HepG2 (cell line): ENCODE results near the gene CEBPB. TPM values are rescaled to one million over a fixed set of nuclear protein-coding genes. Genes with fewer than 3 reads are reported as not detected.

Experiments
- ATAC-seq: fragments of 200-7000 bp; cut with Tn5 transposase; 3 replicates; pipeline ENCODE4 v1.9.1; 2020; ENCODE audit warnings: mild to moderate bottlenecking, moderate library complexity
- BruUV-seq: library from RNA; stranded (reverse); fragments of 400-500 nt; replicated peaks from 2 replicates; lab custom pipeline; 2021; lab: Mats Ljungman, UMichigan
- CTCF ChIA-PET: fragments of 300-600 bp; formaldehyde crosslinking; extraction: SDS; loops from one replicate; lab custom pipeline; 2021; ENCODE audit warnings: low total read pairs, inconsistent platforms, low intra/inter-chr PET ratio; lab: Yijun Ruan, JAX
- POLR2A ChIA-PET: fragments of 350-600 bp; sonication (Branson Sonifier 250); formaldehyde crosslinking; loops from one replicate; lab custom pipeline; 2020; ENCODE audit warnings: antibody characterized with exemption, inconsistent platforms; lab: Yijun Ruan, JAX
- DNase-seq: peaks from one replicate; pipeline ENCODE4 v3.0.0-alpha.2; 2015; ENCODE audit warnings: low spot score
- FAIRE-seq: peaks from 3 replicates; lab custom pipeline; 2011; peaks lifted over from hg19 to GRCh38; lab: Jason Lieb, UNC
- H2AFZ ChIP-seq: one replicate; pipeline ENCODE4 v1.6.1; 2011; ENCODE audit warnings: low read length, inconsistent platforms
- H3K27ac ChIP-seq: fragments of 300-600 bp; 3 replicates; pipeline ENCODE4 v1.8.0; 2011; ENCODE audit warnings: mixed run types, mild to moderate bottlenecking, mixed read lengths, low read length, inconsistent platforms; ENCODE audit not compliant: insufficient read depth; ENCODE audit errors: extremely low read length
- H3K27me3 ChIP-seq, 2 experiments: fragments of 200-600 bp in 1 of 2; 2 replicates in 1 of 2; 3 replicates in 1 of 2; pipeline versions ENCODE4 v1.6.0 to v1.8.0; 2011; ENCODE audit warnings: low read length in 2 of 2, mild to moderate bottlenecking in 2 of 2, moderate library complexity in 2 of 2, inconsistent platforms in 1 of 2; ENCODE audit not compliant: insufficient read depth in 2 of 2, control insufficient read depth in 1 of 2
- H3K36me3 ChIP-seq, 2 experiments: fragments of 200-600 bp in 1 of 2; replicated peaks in 1 of 2; 2 replicates in 1 of 2; 3 replicates in 1 of 2; pipeline versions ENCODE4 v1.5.1 to v1.8.0; 2011; ENCODE audit warnings: low read length in 2 of 2, inconsistent platforms in 1 of 2; ENCODE audit not compliant: insufficient read depth in 2 of 2, control insufficient read depth in 1 of 2
- H3K4me1 ChIP-seq: 2 replicates; pipeline ENCODE4 v1.5.1; 2012; ENCODE audit warnings: low read length, inconsistent platforms; ENCODE audit not compliant: insufficient read depth
- H3K4me2 ChIP-seq: 2 replicates; pipeline ENCODE4 v1.6.0; 2011; ENCODE audit warnings: low read depth, low read length, inconsistent platforms
- H3K4me3 ChIP-seq, 3 experiments: fragments of 200-600 bp in 1 of 3; sonication (generic), shearing (Covaris generic) in 1 of 3; replicated peaks in 1 of 3; 2 replicates each; pipeline ENCODE4 v1.5.1; 2011 to 2016; ENCODE audit warnings: low read length in 3 of 3, inconsistent platforms in 2 of 3, low read depth in 2 of 3, mild to moderate bottlenecking in 2 of 3, control low read depth in 1 of 3, mixed read lengths in 1 of 3; ENCODE audit not compliant: insufficient read depth in 1 of 3
- H3K79me2 ChIP-seq: one replicate; pipeline ENCODE4 v1.6.1; 2011; ENCODE audit warnings: low read length, inconsistent platforms; ENCODE audit not compliant: insufficient read depth
- H3K9ac ChIP-seq: 2 replicates; pipeline ENCODE4 v1.6.0; 2011; ENCODE audit warnings: mild to moderate bottlenecking, low read depth, low read length, inconsistent platforms; ENCODE audit not compliant: insufficient read depth
- H3K9me3 ChIP-seq: 2 replicates; pipeline ENCODE4 v1.5.1; 2012; ENCODE audit warnings: mild to moderate bottlenecking, low read length
- H4K20me1 ChIP-seq: 2 replicates; pipeline ENCODE4 v1.6.0; 2011; ENCODE audit warnings: inconsistent platforms, mild to moderate bottlenecking, low read length, moderate library complexity; ENCODE audit not compliant: insufficient read depth
- CBX5 ChIP-seq: sonication (generic); formaldehyde crosslinking; IDR thresholded peaks from 2 replicates; pipeline ENCODE4 v1.4.0; 2020; ENCODE audit warnings: missing genetic modification reagents, borderline replicate concordance
- CEBPG ChIP-seq: IDR thresholded peaks from 2 replicates; pipeline ENCODE4 v1.6.1; 2016
- FOSL2 ChIP-seq: sonication (generic); formaldehyde crosslinking; IDR thresholded peaks from 2 replicates; pipeline ENCODE4 v1.4.0; 2020; ENCODE audit warnings: missing genetic modification reagents
- HNRNPK ChIP-seq: fragments of 200-400 bp; formaldehyde crosslinking; IDR thresholded peaks from 2 replicates; pipeline ENCODE4 v1.6.1; 2018; ENCODE audit warnings: low read length, low read depth, moderate library complexity, mild to moderate bottlenecking; ENCODE audit not compliant: poor library complexity, severe bottlenecking
- LCORL ChIP-seq, 2 experiments: fragments of 450-650 bp in 1 of 2; sonication (generic) in 1 of 2; formaldehyde crosslinking in 1 of 2; IDR thresholded peaks; 2 replicates each; pipeline versions ENCODE4 v1.5.0 to v1.6.1; 2017 to 2020; ENCODE audit warnings: antibody characterized with exemption in 1 of 2, missing genetic modification reagents in 1 of 2
- NFE2 ChIP-seq: sonication (generic); formaldehyde crosslinking; IDR thresholded peaks from 2 replicates; pipeline ENCODE4 v1.4.0; 2020; ENCODE audit warnings: missing genetic modification reagents
- RXRA ChIP-seq: sonication (generic); formaldehyde crosslinking; IDR thresholded peaks from 2 replicates; pipeline ENCODE4 v1.5.1; 2020; ENCODE audit warnings: missing genetic modification reagents
- SATB2 ChIP-seq: sonication (generic); formaldehyde crosslinking; IDR thresholded peaks from 2 replicates; pipeline ENCODE4 v1.5.0; 2020; ENCODE audit warnings: missing genetic modification reagents
- ZFY ChIP-seq: sonication (generic); formaldehyde crosslinking; IDR thresholded peaks from 2 replicates; pipeline ENCODE4 v1.4.0; 2020; ENCODE audit warnings: missing genetic modification reagents
- WGBS: methylation state at CpG from one replicate; pipeline ENCODE4 v1.1.6; 2017; ENCODE audit warnings: low lambda C conversion rate; 5-methylcytosine and 5-hydroxymethylcytosine counted together
- in situ Hi-C: cut with HindIII; loops from 2 replicates; pipeline ENCODE4 v1.10.0; 2017; ENCODE audit warnings: low pct_unique_long_range_greater_than_20kb; ENCODE audit not compliant: extremely low pct_ligation_motif_present
- intact Hi-C: fragments of 100-400 bp; cut with micrococcal nuclease; formaldehyde crosslinking; loops from one replicate; pipeline ENCODE4 v1.10.0; 2022; ENCODE audit not compliant: unreplicated experiment
- polyA plus RNA-seq, 8 experiments: library from polyadenylated mRNA; depleted of rRNA in 3 of 8; stranded (reverse) in 7 of 8; unstranded in 1 of 8; fragments of >200 nt; fragmentation: Illumina TruSeq in 4 of 8; extraction: Trizol in 4 of 8; gene quantifications; 2 replicates each; pipeline versions ENCODE4 v1.2.1 to v1.2.3, GENCODE V29; 2011 to 2016; ENCODE audit warnings: low read depth in 4 of 8, missing spikeins in 1 of 8, mixed read lengths in 1 of 8; ENCODE audit not compliant: insufficient read depth in 1 of 8
- total RNA-seq, 5 experiments: library from RNA; depleted of rRNA; stranded (reverse); fragments of >200 nt; fragmentation: Illumina TruSeq; extraction: Trizol; gene quantifications; 2 replicates each; pipeline ENCODE4 v1.2.3, GENCODE V29; 2016; ENCODE audit warnings: low read depth in 1 of 5
- TF ChIP-seq, protein P1 (sequence below): sonication (generic); formaldehyde crosslinking; IDR thresholded peaks from 2 replicates; pipeline ENCODE4 v1.4.0; 2020; ENCODE audit warnings: missing genetic modification reagents, borderline replicate concordance
- TF ChIP-seq, protein P2 (sequence below): sonication (generic); formaldehyde crosslinking; IDR thresholded peaks from 2 replicates; pipeline ENCODE4 v1.8.0; 2023; ENCODE audit warnings: mild to moderate bottlenecking, missing genetic modification reagents
- TF ChIP-seq, protein P3 (sequence below): sonication (generic); formaldehyde crosslinking; IDR thresholded peaks from 2 replicates; pipeline ENCODE4 v1.4.0; 2020; ENCODE audit warnings: missing genetic modification reagents
- TF ChIP-seq, protein P4 (sequence below): sonication (generic); formaldehyde crosslinking; IDR thresholded peaks from 2 replicates; pipeline ENCODE4 v1.4.0; 2020; ENCODE audit warnings: low read depth, missing genetic modification reagents

CEBPB gene
- total and polyA plus RNA-seq, 2 of the 13 experiments (the other 11 are each of a cell fraction or from before 2014, with no cell fraction given) = 18.5 to 28.2 TPM

DNA sequence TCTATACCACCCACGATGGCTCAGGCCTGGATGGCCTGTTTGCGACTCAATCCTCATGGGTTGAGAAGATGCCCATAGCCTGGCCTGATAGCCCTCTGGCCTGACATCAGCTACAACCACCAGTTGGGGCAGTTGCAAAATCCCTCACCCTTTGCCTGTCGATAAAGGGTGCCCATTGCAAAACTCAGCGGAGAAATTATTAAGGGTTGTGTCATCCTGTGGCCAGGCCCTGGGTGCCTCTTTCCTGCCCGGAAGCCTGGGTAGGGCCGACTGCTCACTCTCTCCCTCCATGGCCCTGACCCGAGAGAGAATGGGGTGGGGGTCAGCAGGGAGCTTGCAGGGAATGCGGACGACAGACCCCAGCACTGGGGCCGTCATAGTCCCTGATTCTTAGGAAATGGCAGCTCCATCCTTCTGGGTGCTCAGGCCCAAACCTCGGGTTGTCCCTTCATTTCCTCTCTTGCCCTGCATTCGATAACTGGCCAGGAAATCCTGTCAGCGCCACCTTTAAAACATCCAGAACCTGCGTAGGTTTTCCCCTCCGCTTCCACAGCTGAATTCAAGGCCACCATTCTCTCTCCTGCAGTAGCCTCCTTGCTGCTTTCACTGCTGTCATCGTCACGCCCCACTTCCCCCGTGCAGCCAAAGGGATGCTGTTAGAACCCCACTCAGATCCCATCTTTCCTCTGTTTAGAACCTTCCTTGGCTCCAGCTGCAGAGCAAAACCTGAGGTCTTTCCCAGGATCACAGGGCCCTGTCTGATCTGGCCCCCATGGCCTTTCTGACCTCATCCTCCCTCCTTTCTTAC lies 31.1 kb downstream of the CEBPB start:
- DNase-seq = no peak
- Histone ChIP-seq H3K36me3 (no peaks in the 10 kb centered on the region), H2AFZ (no peak overlapping the region), H3K4me1 (peaks cover 80% of the 10 kb centered on the region), H3K4me2 (peak overlapping the region; percentile 25), H3K27me3 (peaks cover 5 to 43% of the 10 kb centered on the region in 2 experiments; a peak in 4 of 5 replicates), H3K27ac (no peak overlapping the region), H3K9ac (no peak overlapping the region), H3K9me3 (no peaks in the 10 kb centered on the region), H3K4me3 (no peak overlapping the region; a peak in 1 of 6 replicates), H3K79me2 (no peaks in the 10 kb centered on the region), H4K20me1 (no peaks in the 10 kb centered on the region)
- CTCF ChIA-PET = no interaction called here
- no TSS peak for BruUV-seq
- POLR2A ChIA-PET = interaction anchor here (0.6 kb wide), 1 partner anchor 14 kb away, joined by 3 read pairs; no protein-coding TSS in a partner anchor
- no peak for FAIRE-seq
- in situ Hi-C loops (no loop called here), intact Hi-C loops (no loop called here)
- ATAC-seq = no peak
- WGBS = 24% methylated on average over 18 of the region's 18 CpGs
- TF ChIP-seq LCORL (IDR thresholded peaks at IDR 0.05) = no peak
- 0 out of 2 replicates have a peak, but pooled peaks have one; percentile 57 for TF ChIP-seq LCORL (CRISPR knock-in tag; IDR thresholded peaks at IDR 0.05)
- peak; percentile 62; the same call in 1 of the 2 replicates for TF ChIP-seq CBX5 (CRISPR knock-in tag)
- no peak for TF ChIP-seq HNRNPK
- TF ChIP-seq, protein P1, sequence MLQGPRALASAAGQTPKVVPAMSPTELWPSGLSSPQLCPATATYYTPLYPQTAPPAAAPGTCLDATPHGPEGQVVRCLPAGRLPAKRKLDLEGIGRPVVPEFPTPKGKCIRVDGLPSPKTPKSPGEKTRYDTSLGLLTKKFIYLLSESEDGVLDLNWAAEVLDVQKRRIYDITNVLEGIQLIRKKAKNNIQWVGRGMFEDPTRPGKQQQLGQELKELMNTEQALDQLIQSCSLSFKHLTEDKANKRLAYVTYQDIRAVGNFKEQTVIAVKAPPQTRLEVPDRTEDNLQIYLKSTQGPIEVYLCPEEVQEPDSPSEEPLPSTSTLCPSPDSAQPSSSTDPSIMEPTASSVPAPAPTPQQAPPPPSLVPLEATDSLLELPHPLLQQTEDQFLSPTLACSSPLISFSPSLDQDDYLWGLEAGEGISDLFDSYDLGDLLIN (CRISPR knock-in tag) = no peak
- TF ChIP-seq ZFY (CRISPR knock-in tag) = 0 out of 2 replicates have a peak, but pooled peaks have one; percentile 36
- TF ChIP-seq CEBPG (CRISPR knock-in tag) = peak; percentile 63
- no peak for TF ChIP-seq NFE2 (CRISPR knock-in tag)
- no peak for TF ChIP-seq SATB2 (CRISPR knock-in tag)
- TF ChIP-seq, protein P2, sequence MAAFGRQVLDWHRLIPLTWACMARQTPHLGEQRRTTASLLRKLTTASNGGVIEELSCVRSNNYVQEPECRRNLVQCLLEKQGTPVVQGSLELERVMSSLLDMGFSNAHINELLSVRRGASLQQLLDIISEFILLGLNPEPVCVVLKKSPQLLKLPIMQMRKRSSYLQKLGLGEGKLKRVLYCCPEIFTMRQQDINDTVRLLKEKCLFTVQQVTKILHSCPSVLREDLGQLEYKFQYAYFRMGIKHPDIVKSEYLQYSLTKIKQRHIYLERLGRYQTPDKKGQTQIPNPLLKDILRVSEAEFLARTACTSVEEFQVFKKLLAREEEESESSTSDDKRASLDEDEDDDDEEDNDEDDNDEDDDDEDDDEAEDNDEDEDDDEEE (CRISPR knock-in tag) = 0 out of 2 replicates have a peak, but pooled peaks have one; percentile 20
- TF ChIP-seq, protein P3, sequence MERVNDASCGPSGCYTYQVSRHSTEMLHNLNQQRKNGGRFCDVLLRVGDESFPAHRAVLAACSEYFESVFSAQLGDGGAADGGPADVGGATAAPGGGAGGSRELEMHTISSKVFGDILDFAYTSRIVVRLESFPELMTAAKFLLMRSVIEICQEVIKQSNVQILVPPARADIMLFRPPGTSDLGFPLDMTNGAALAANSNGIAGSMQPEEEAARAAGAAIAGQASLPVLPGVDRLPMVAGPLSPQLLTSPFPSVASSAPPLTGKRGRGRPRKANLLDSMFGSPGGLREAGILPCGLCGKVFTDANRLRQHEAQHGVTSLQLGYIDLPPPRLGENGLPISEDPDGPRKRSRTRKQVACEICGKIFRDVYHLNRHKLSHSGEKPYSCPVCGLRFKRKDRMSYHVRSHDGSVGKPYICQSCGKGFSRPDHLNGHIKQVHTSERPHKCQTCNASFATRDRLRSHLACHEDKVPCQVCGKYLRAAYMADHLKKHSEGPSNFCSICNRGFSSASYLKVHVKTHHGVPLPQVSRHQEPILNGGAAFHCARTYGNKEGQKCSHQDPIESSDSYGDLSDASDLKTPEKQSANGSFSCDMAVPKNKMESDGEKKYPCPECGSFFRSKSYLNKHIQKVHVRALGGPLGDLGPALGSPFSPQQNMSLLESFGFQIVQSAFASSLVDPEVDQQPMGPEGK (CRISPR knock-in tag) = peak; percentile 32; the same call in 1 of the 2 replicates
- peak; percentile 87 for TF ChIP-seq FOSL2 (CRISPR knock-in tag)
- peak; percentile 52; the same call in 1 of the 2 replicates for TF ChIP-seq RXRA (CRISPR knock-in tag)
- TF ChIP-seq, protein P4, sequence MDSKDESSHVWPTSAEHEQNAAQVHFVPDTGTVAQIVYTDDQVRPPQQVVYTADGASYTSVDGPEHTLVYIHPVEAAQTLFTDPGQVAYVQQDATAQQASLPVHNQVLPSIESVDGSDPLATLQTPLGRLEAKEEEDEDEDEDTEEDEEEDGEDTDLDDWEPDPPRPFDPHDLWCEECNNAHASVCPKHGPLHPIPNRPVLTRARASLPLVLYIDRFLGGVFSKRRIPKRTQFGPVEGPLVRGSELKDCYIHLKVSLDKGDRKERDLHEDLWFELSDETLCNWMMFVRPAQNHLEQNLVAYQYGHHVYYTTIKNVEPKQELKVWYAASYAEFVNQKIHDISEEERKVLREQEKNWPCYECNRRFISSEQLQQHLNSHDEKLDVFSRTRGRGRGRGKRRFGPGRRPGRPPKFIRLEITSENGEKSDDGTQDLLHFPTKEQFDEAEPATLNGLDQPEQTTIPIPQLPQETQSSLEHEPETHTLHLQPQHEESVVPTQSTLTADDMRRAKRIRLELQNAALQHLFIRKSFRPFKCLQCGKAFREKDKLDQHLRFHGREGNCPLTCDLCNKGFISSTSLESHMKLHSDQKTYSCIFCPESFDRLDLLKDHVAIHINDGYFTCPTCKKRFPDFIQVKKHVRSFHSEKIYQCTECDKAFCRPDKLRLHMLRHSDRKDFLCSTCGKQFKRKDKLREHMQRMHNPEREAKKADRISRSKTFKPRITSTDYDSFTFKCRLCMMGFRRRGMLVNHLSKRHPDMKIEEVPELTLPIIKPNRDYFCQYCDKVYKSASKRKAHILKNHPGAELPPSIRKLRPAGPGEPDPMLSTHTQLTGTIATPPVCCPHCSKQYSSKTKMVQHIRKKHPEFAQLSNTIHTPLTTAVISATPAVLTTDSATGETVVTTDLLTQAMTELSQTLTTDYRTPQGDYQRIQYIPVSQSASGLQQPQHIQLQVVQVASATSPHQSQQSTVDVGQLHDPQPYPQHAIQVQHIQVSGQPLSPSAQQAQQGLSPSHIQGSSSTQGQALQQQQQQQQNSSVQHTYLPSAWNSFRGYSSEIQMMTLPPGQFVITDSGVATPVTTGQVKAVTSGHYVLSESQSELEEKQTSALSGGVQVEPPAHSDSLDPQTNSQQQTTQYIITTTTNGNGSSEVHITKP = no peak
